Transverse colon (tissue), 4 donors: ENCODE data around the gene ABCC5. TPM values are rescaled to one million over a fixed set of nuclear protein-coding genes. Genes with fewer than 3 reads are reported as not detected.

ENCODE experiments used
- DNase-seq: peaks from one replicate; pipeline ENCODE4 v3.0.0-alpha.2; 2019
- H3K27ac ChIP-seq, 4 donors: fragments of 200-600 bp; sonication (generic); 2 replicates each; pipeline ENCODE4 v1.5.1; 2016 to 2018; ENCODE audit warnings: inconsistent platforms in 4 of 4
- H3K27me3 ChIP-seq: fragments of 200-600 bp; sonication (generic); 2 replicates; pipeline ENCODE4 v1.5.1; 2017; ENCODE audit warnings: inconsistent platforms
- H3K36me3 ChIP-seq, 4 donors: fragments of 200-600 bp; sonication (generic); 2 replicates each; pipeline ENCODE4 v1.5.1; 2017 to 2019; ENCODE audit warnings: inconsistent platforms in 4 of 4
- H3K4me1 ChIP-seq, 4 donors: fragments of 200-600 bp; sonication (generic); 2 replicates each; pipeline ENCODE4 v1.5.1; 2017 to 2020; ENCODE audit warnings: inconsistent platforms in 4 of 4
- H3K4me3 ChIP-seq, 4 donors: fragments of 200-600 bp; sonication (generic); 1 replicate in 1 of 4; 2 replicates in 3 of 4; pipeline versions ENCODE4 v1.5.1 to v1.6.1; 2017 to 2019; ENCODE audit warnings: inconsistent platforms in 4 of 4
- H3K9me3 ChIP-seq, 2 donors: fragments of 200-600 bp; sonication (generic); 2 replicates each; pipeline ENCODE4 v1.5.1; 2017 to 2019; ENCODE audit warnings: inconsistent platforms in 2 of 2
- CTCF ChIP-seq, 5 experiments: fragments of 200-600 bp in 3 of 5; fragments of 450-650 bp in 2 of 5; sonication (generic) in 3 of 5; IDR thresholded peaks; 1 replicate in 2 of 5; 2 replicates in 3 of 5; pipeline ENCODE4 v1.5.1; 2016 to 2017; ENCODE audit warnings: antibody characterized with exemption in 5 of 5, inconsistent platforms in 3 of 5, mild to moderate bottlenecking in 2 of 5, moderate library complexity in 1 of 5
- EP300 ChIP-seq: sonication (generic); formaldehyde crosslinking; IDR thresholded peaks from one replicate; pipeline ENCODE4 v1.6.1; 2017; ENCODE audit warnings: antibody characterized with exemption, low read depth
- POLR2A ChIP-seq: fragments of 450-650 bp; IDR thresholded peaks from one replicate; pipeline ENCODE4 v1.6.1; 2016; ENCODE audit warnings: antibody characterized with exemption, mild to moderate bottlenecking, moderate library complexity
- POLR2AphosphoS5 ChIP-seq, 3 donors: sonication (generic); formaldehyde crosslinking; IDR thresholded peaks; one replicate each; pipeline ENCODE4 v1.6.1; 2016; ENCODE audit warnings: antibody characterized with exemption in 3 of 3
- WGBS, 2 donors: methylation state at CpG; one replicate each; pipeline ENCODE4 v1.1.5; 2018; ENCODE audit warnings: low coverage in 1 of 2; 5-methylcytosine and 5-hydroxymethylcytosine counted together
- in situ Hi-C, 4 donors: fragments of 200-750 bp; cut with MboI; loops; one replicate each; pipeline versions ENCODE4 v1.15.0 to v1.15.1; 2017; ENCODE audit warnings: low sequenced_read_pairs in 3 of 4, low pct_ligation_motif_present in 1 of 4, low pct_unique_long_range_greater_than_20kb in 1 of 4
- intact Hi-C: fragments of 100-400 bp; cut with DNase I; formaldehyde crosslinking; loops from one replicate; pipeline ENCODE4 v1.15.1; 2023; ENCODE audit warnings: low total_unique reads
- total RNA-seq, 4 donors: library from RNA; depleted of rRNA; stranded (reverse); fragments of >200 nt; gene quantifications; one replicate each; pipeline ENCODE4 v1.1.0, GENCODE V29; 2016

The ABCC5 gene
- total RNA-seq, 4 donors from 2014 or later, result 74.1 to 168 (median 83.8) TPM

DNA sequence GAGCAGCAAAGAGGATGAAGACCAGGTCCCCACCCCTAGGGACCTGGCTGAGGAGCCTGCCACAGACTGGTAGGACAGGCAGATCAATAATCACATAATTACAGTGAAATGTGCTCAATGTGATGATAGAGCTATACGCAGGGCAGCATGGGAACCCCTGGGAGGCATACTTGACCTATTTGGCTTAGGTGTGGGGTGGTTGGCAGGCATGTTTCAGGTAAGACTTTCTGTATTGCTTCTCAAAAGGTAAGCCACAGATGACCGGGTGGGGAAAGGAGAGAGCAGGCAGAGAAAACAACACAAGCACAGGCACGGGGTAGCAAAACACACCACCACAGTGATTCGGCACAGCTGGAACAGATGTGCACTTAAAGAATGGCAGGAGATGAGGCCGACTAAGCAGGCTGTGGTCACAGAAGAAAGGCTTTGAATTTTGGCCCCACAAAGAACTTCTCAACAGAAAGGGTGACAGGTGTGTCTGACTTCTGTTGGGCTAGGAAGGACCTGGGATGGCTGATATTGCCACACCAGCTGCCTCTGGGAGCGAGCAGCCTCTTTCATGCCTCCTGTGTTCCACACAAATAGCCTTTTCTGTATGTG lies 64.1 kb downstream of the ABCC5 start:
- Histone ChIP-seq H3K4me3 (no peak overlapping the region), H3K27ac (no peak overlapping the region), H3K4me1 (peaks cover 0 to 2% (median under 1%) of the 10 kb centered on the region in 4 donors), H3K36me3 (peaks cover 0 to 25% (median 6%) of the 10 kb centered on the region in 4 donors), H3K9me3 (no peaks in the 10 kb centered on the region), H3K27me3 (no peaks in the 10 kb centered on the region)
- TF ChIP-seq POLR2AphosphoS5 (IDR thresholded peaks at IDR 0.05) (no peak), EP300 (no peak), POLR2A (no peak), CTCF (IDR thresholded peaks at IDR 0.05) (no peak)
- in situ Hi-C loops, result no loop called here
- intact Hi-C loops, result no loop called here
- WGBS, 2 donors, result 85 to 100% methylated on average over 1 to 6 of the region's 6 CpGs
- no peak for DNase-seq

DNA sequence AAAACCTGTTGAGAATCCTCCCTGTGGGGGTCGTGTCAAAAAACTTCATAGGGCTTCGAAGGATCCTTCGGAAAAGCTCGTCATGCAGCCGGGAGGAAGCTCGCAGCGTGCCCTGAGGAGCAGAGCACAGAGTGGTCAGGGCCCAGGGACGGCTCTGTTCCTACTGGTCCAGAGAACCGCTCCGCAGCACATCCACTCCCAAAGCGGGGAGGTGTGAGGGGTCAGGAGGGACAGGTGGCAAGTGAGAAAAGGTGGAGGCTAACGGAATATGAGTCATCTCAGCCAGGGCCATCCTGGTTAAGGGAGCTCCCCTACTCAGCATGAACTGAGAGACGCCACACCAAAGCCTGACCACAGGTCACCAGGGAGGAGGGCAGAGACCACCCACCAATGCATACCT lies 66.2 kb downstream of the ABCC5 start:
- intact Hi-C loops, result no loop called here
- in situ Hi-C loops, result no loop called here
- Histone ChIP-seq H3K9me3 (no peaks in the 10 kb centered on the region), H3K36me3 (peaks cover 0 to 26% (median 8%) of the 10 kb centered on the region in 4 donors), H3K27ac (no peak overlapping the region), H3K4me3 (no peak overlapping the region), H3K4me1 (no peaks in the 10 kb centered on the region), H3K27me3 (no peaks in the 10 kb centered on the region)
- WGBS, 2 donors, result 81 to 92% methylated on average over 3 to 13 of the region's 13 CpGs
- TF ChIP-seq POLR2AphosphoS5 (IDR thresholded peaks at IDR 0.05) (no peak), POLR2A (no peak), CTCF (IDR thresholded peaks at IDR 0.05) (no peak), EP300 (no peak)
- no peak for DNase-seq

DNA sequence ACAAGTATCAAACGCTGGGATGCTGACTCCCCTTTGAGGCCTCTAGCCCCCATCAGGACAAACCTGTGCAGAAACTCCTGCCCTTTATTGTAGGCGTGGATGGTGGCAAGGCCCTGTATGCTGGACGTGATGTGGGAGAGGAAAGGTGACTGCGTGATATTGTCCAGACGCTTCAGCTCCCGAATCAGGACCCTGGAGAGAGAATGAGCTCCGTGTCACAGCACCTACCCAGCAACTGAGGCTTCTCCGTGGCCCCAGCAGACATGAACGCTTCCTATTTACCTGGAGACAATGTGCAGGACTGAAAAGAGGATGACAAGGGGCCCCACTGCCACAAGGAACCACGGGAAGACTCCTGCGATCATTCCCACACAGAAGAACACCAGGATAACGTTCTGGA lies 68.0 kb downstream of the ABCC5 start:
- H3K9me3 ChIP-seq, result no peaks in the 10 kb centered on the region
- peaks cover 0 to 34% (median 14%) of the 10 kb centered on the region in 4 donors for H3K36me3 ChIP-seq
- DNase-seq, result no peak
- no peak overlapping the region for H3K4me3 ChIP-seq
- no peak for TF ChIP-seq EP300
- no peak for TF ChIP-seq POLR2AphosphoS5 (IDR thresholded peaks at IDR 0.05)
- TF ChIP-seq POLR2A, result no peak
- TF ChIP-seq CTCF (IDR thresholded peaks at IDR 0.05), result no peak
- WGBS, 2 donors, result 60 to 89% methylated on average over 1 to 12 of the region's 12 CpGs
- intact Hi-C loops (no loop called here), in situ Hi-C loops (no loop called here)
- H3K27ac ChIP-seq, result no peak overlapping the region
- no peaks in the 10 kb centered on the region for H3K4me1 ChIP-seq
- H3K27me3 ChIP-seq, result no peaks in the 10 kb centered on the region

DNA sequence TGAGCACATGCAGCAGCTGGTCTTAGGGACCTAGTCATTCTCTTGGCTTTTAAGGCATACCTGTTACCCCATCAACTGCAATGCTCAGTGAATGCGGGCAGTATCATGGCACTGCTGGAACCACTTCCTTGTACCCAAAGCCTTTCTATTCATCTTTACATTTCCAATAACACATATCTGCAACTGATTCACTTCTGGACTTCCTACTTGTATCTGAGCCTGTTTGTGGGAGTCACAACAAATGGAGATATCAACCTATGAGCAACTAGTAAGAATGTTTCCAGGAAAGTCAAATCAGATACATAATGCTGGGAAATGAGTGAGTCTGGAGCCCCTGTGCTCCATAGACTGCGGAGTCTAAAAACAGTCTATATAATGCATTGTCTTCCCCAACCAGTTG lies 71.6 kb downstream of the ABCC5 start:
- no peak for DNase-seq
- Histone ChIP-seq H3K27me3 (no peaks in the 10 kb centered on the region), H3K9me3 (no peaks in the 10 kb centered on the region), H3K4me1 (no peaks in the 10 kb centered on the region), H3K36me3 (peaks cover 0 to 32% (median 14%) of the 10 kb centered on the region in 4 donors), H3K4me3 (no peak overlapping the region), H3K27ac (no peak overlapping the region)
- in situ Hi-C loops, result no loop called here
- no peak for TF ChIP-seq CTCF (IDR thresholded peaks at IDR 0.05)
- no peak for TF ChIP-seq POLR2A
- TF ChIP-seq POLR2AphosphoS5 (IDR thresholded peaks at IDR 0.05), result no peak
- no peak for TF ChIP-seq EP300
- WGBS, 2 donors, result 89 to 95% methylated on average over 2 of the region's 2 CpGs
- intact Hi-C loops, result no loop called here
